Aorta (tissue), 5 donors: ENCODE measurements around the gene PFAS. TPM values are rescaled to one million over a fixed set of nuclear protein-coding genes. Genes with fewer than 3 reads are reported as not detected.
A peak's percentile ranks its signal among the peaks of the same experiment; 100 is the strongest.

Experiments used
- ATAC-seq: fragments of 200-7000 bp; cut with Tn5 transposase; one replicate; pipeline ENCODE4 v1.9.1; 2022; ENCODE audit warnings: moderate library complexity; ENCODE audit not compliant: low FRiP score
- DNase-seq, 2 donors: peaks; one replicate each; pipeline ENCODE4 v3.0.0-alpha.2; 2020
- H3K27ac ChIP-seq, 2 donors: one replicate each; pipeline ENCODE4 v1.5.1; 2013; ENCODE audit warnings: low read length in 2 of 2, mild to moderate bottlenecking in 2 of 2, moderate library complexity in 2 of 2, control low read depth in 1 of 2, inconsistent platforms in 1 of 2, low read depth in 1 of 2
- H3K27me3 ChIP-seq, 2 donors: one replicate each; pipeline ENCODE4 v1.6.1; 2013; ENCODE audit warnings: control low read depth in 1 of 2, low read length in 1 of 2, mild to moderate bottlenecking in 1 of 2, moderate library complexity in 1 of 2; ENCODE audit not compliant: insufficient read depth in 2 of 2, control insufficient read depth in 1 of 2
- H3K36me3 ChIP-seq, 2 donors: one replicate each; pipeline ENCODE4 v1.6.1; 2013; ENCODE audit warnings: control low read depth in 1 of 2, low read length in 1 of 2, mild to moderate bottlenecking in 1 of 2; ENCODE audit not compliant: insufficient read depth in 2 of 2, control insufficient read depth in 1 of 2
- H3K4me1 ChIP-seq, 2 donors: one replicate each; pipeline ENCODE4 v1.6.1; 2013; ENCODE audit warnings: low read length in 2 of 2, control low read depth in 1 of 2, mild to moderate bottlenecking in 1 of 2, moderate library complexity in 1 of 2; ENCODE audit not compliant: insufficient read depth in 2 of 2, control insufficient read depth in 1 of 2
- H3K4me3 ChIP-seq, 2 donors: one replicate each; pipeline ENCODE4 v1.5.1; 2013; ENCODE audit warnings: low read length in 2 of 2, control low read depth in 1 of 2, mild to moderate bottlenecking in 1 of 2
- H3K9me3 ChIP-seq: one replicate; pipeline ENCODE4 v1.6.1; 2013; ENCODE audit warnings: mild to moderate bottlenecking, low read length; ENCODE audit not compliant: control insufficient read depth
- WGBS, 2 donors: extraction: QIAGEN DNeasy Blood & Tissue Kit; methylation state at CpG; one replicate each; pipeline ENCODE4 v1.1.7; 2013; 5-methylcytosine and 5-hydroxymethylcytosine counted together
- intact Hi-C, 2 donors: fragments of 100-400 bp; cut with DNase I; formaldehyde crosslinking; loops; one replicate each; pipeline versions ENCODE4 v1.14.2 to v1.15.0; 2022
- polyA plus RNA-seq, 2 donors: library from polyadenylated mRNA; stranded (reverse); fragments of 200-250 nt; gene quantifications; one replicate each; pipeline ENCODE4 v1.2.3, GENCODE V29; 2013
- total RNA-seq, 2 donors: library from RNA; stranded (reverse); fragmentation: NEBNext Ultra II Directional; extraction: Animal tissue kit (Norgen Biotek cat#: 25700); gene quantifications; one replicate each; pipeline ENCODE4 v1.2.1, GENCODE V29; 2021
- donor health status: healthy with polysubstance abuse.
- donor health status: Bipolar disorder and iron deficiency.
- donor health status: DM: no; HTN: no; CAD: no.
- donor health status: DM: no; HTN: no; CAD: no.
- donor health status: DM: yes; HTN: yes; CAD: no.

Gene PFAS
- total and polyA plus RNA-seq, 4 donors: 1.4 to 25.4 (median 14.8) TPM

- no peak overlapping the region for H3K27ac ChIP-seq
- H3K4me3 ChIP-seq: no peak overlapping the region
- no peak for ATAC-seq
- H3K4me1 ChIP-seq: no peaks in the 10 kb centered on the region
- 91 to 94% methylated on average over 8 of the region's 8 CpGs for WGBS, 2 donors
- H3K27me3 ChIP-seq: no peaks in the 10 kb centered on the region
- H3K9me3 ChIP-seq: no peaks in the 10 kb centered on the region
- H3K36me3 ChIP-seq: peaks cover 0 to 2% of the 10 kb centered on the region in 2 donors
- intact Hi-C loops: no loop called here
- DNase-seq: no peak
These were observed 8.7 kb downstream of the PFAS start for GRCh38 chr17:8257801-8258200.

DNA sequence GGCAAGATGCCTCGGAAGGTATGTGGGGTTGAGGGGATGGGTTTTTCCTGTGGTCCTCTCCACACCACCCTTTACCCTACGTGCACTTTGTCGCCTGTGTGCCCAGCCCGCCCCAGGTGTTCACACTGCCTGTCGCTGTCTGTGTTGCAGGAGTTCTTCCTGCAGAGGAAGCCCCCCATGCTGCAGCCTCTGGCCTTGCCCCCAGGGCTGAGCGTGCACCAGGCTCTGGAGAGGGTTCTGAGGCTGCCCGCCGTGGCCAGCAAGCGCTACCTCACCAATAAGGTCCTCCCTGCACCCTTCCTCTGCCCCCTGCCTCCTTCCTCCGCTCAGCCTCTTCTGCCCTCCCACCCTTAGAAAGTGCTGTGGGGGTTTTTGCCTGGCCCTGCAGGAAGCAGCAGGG is 15.2 kb downstream of the PFAS start:
- DNase-seq: no peak
- H3K4me3 ChIP-seq: no peak overlapping the region
- no peak for ATAC-seq
- no peaks in the 10 kb centered on the region for H3K9me3 ChIP-seq
- intact Hi-C loops: no loop called here
- peaks cover 0 to 2% of the 10 kb centered on the region in 2 donors for H3K36me3 ChIP-seq
- H3K27ac ChIP-seq: no peak overlapping the region
- H3K4me1 ChIP-seq: no peaks in the 10 kb centered on the region
- no peaks in the 10 kb centered on the region for H3K27me3 ChIP-seq
- WGBS, 2 donors: 96 to 98% methylated on average over 9 to 10 of the region's 10 CpGs

DNA sequence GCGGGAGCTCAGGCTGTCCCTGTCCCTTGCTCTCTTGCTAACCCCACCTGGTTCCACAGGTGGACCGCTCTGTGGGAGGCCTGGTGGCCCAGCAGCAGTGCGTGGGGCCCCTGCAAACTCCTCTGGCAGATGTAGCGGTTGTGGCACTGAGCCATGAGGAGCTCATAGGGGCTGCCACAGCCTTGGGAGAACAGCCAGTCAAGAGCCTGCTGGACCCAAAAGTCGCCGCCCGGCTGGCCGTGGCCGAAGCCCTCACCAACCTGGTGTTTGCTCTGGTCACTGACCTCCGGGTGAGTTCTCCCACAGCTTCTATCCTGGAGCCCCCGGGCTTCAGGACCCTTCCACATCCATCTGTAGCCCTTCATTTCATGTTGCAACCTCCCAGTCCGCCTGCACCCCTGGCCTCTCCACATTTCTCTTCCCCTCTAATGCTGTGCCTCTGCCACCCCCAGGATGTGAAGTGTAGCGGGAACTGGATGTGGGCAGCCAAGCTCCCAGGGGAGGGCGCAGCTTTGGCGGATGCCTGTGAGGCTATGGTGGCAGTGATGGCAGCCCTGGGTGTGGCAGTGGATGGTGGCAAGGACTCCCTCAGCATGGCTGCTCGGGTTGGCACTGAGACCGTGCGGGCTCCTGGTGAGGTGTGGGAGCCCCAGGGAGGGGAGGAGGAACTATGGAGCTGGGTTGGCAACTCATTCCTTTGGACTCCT is 15.9 kb downstream of the PFAS start:
- H3K4me1 ChIP-seq: no peaks in the 10 kb centered on the region
- intact Hi-C loops: no loop called here
- DNase-seq (no peak), ATAC-seq (no peak)
- WGBS, 2 donors: 95 to 96% methylated on average over 18 of the region's 18 CpGs
- H3K9me3 ChIP-seq: no peaks in the 10 kb centered on the region
- H3K27me3 ChIP-seq: no peaks in the 10 kb centered on the region
- H3K4me3 ChIP-seq: no peak overlapping the region
- no peak overlapping the region for H3K27ac ChIP-seq
- H3K36me3 ChIP-seq: peaks cover 0 to 2% of the 10 kb centered on the region in 2 donors

GRCh38 chr17:8266648-8267479 is 17.8 kb downstream of the PFAS start:
- 92 to 93% methylated on average over 29 of the region's 29 CpGs for WGBS, 2 donors
- DNase-seq: no peak
- Histone ChIP-seq H3K27me3 (no peaks in the 10 kb centered on the region), H3K4me1 (no peaks in the 10 kb centered on the region), H3K27ac (no peak overlapping the region), H3K36me3 (peaks cover 0 to 2% of the 10 kb centered on the region in 2 donors), H3K9me3 (no peaks in the 10 kb centered on the region), H3K4me3 (no peak overlapping the region)
- ATAC-seq: peak; percentile 12
- intact Hi-C loops: no loop called here

GRCh38 chr17:8267480-8268147 is 18.5 kb downstream of the PFAS start:
- ATAC-seq: no peak
- Histone ChIP-seq H3K4me1 (no peaks in the 10 kb centered on the region), H3K36me3 (peaks cover 0 to 2% of the 10 kb centered on the region in 2 donors), H3K9me3 (no peaks in the 10 kb centered on the region), H3K27ac (no peak overlapping the region), H3K27me3 (no peaks in the 10 kb centered on the region), H3K4me3 (no peak overlapping the region)
- intact Hi-C loops: no loop called here
- no peak for DNase-seq
- 82 to 85% methylated on average over 13 of the region's 13 CpGs for WGBS, 2 donors

- DNase-seq: no peak
- ATAC-seq: no peak
- Histone ChIP-seq H3K27ac (no peak overlapping the region), H3K4me3 (no peak overlapping the region), H3K27me3 (no peaks in the 10 kb centered on the region), H3K36me3 (no peaks in the 10 kb centered on the region), H3K9me3 (no peaks in the 10 kb centered on the region), H3K4me1 (no peaks in the 10 kb centered on the region)
- intact Hi-C loops: no loop called here
- WGBS, 2 donors: 93 to 94% methylated on average over 29 of the region's 29 CpGs
These were observed 19.6 kb downstream of the PFAS start for GRCh38 chr17:8268550-8269298.

GRCh38 chr17:8272421-8272820 is 23.3 kb downstream of the PFAS start:
- no peak overlapping the region for H3K4me3 ChIP-seq
- intact Hi-C loops: no loop called here
- H3K27ac ChIP-seq: no peak overlapping the region
- no peak for DNase-seq
- H3K4me1 ChIP-seq: no peaks in the 10 kb centered on the region
- no peaks in the 10 kb centered on the region for H3K27me3 ChIP-seq
- H3K36me3 ChIP-seq: no peaks in the 10 kb centered on the region
- WGBS, 2 donors: 84 to 95% methylated on average over 1 of the region's 1 CpG
- ATAC-seq: no peak
- no peaks in the 10 kb centered on the region for H3K9me3 ChIP-seq

DNA sequence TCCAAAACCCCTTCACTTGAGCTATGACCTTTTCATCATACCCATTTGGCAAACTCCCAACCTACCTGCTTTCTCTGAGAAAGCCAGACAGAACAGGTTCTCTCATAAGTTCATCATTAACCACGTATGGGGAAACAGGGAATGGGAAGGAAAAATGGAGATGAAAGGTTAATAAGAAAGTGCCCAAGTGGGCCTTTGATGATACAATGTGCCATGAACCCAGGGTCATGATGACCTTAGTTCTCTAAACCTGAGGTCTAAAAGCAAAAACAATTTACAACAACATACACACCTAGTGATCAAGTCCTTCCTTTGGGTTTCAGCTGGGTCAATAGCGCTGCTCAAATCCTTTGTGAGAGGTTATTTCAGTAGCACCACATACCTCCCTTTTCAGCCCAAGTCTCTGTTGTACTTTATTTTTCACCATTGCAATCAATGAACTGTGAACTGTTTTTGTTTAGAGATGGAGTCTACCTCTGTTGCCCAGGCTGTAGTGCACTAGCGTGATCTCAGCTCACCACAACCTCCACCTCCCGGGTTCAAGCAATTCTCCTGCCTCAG is 24.9 kb downstream of the PFAS start:
- Histone ChIP-seq H3K36me3 (no peaks in the 10 kb centered on the region), H3K27me3 (no peaks in the 10 kb centered on the region), H3K4me1 (no peaks in the 10 kb centered on the region), H3K27ac (no peak overlapping the region), H3K4me3 (no peak overlapping the region), H3K9me3 (no peaks in the 10 kb centered on the region)
- intact Hi-C loops: no loop called here
- DNase-seq (no peak), ATAC-seq (no peak)
- WGBS, 2 donors: 84 to 94% methylated on average over 4 of the region's 4 CpGs
